Measurements from ENCODE around the gene NDE1.

DNA sequence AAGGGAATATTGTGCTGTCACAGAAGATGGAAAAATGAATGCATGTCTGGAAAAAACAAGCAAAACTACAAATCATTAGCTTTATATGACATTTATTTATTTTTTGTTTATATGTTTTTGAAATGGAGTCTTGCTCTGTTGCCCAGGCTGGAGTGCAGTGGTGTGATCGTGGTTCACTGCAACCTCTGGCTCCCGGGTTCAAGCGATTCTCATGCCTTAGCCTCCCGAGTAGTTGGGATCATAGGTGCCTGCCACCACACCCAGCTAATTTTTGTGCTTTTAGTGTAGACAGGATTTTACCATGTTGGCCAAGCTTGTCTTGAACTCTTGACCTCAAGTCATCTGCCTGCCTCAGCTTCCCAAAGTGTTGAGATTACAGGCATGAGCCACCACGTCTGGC, 8.5 kb downstream of the NDE1 start:
- TF ChIP-seq EZH2 (IDR thresholded peaks at IDR 0.05) (no peak), POLR2AphosphoS5 (IDR thresholded peaks at IDR 0.05; ENCODE audit: borderline replicate concordance, low read depth, low read length) (no peak), FOXP2 (optimal IDR thresholded peaks at IDR 0.05; ENCODE audit: control extremely low read depth, extremely low read length, insufficient read depth) (no peak)

All from SK-N-MC (cell line).